Mucosa of descending colon (tissue), 3 donors: Measurements from ENCODE around the gene CHRNA3. TPM values are rescaled to one million over a fixed set of nuclear protein-coding genes. Genes with fewer than 3 reads are reported as not detected.

ENCODE experiments used
- ATAC-seq: fragments of 200-7000 bp; cut with Tn5 transposase; one replicate; pipeline ENCODE4 v1.9.1; 2020; ENCODE audit warnings: mild to moderate bottlenecking, moderate library complexity
- DNase-seq, 3 donors: peaks; one replicate each; pipeline ENCODE4 v3.0.0-alpha.2; 2020
- H3K36me3 ChIP-seq: fragments of 200-600 bp; one replicate; pipeline ENCODE4 v1.8.0; 2021; ENCODE audit warnings: low read depth, mild to moderate bottlenecking
- H3K4me1 ChIP-seq: fragments of 200-600 bp; one replicate; pipeline ENCODE4 v1.8.0; 2021; ENCODE audit warnings: low read depth, mild to moderate bottlenecking
- H3K4me3 ChIP-seq: fragments of 200-600 bp; one replicate; pipeline ENCODE4 v1.8.0; 2021; ENCODE audit warnings: mild to moderate bottlenecking
- H3K9me3 ChIP-seq: fragments of 200-600 bp; one replicate; pipeline ENCODE4 v1.8.0; 2021; ENCODE audit warnings: mild to moderate bottlenecking
- CTCF ChIP-seq: fragments of 200-600 bp; IDR thresholded peaks from one replicate; pipeline ENCODE4 v1.8.0; 2022; ENCODE audit warnings: antibody characterized with exemption, mild to moderate bottlenecking
- intact Hi-C, 2 donors: fragments of 100-400 bp; cut with DNase I in 1 of 2; cut with micrococcal nuclease in 1 of 2; formaldehyde crosslinking; loops; one replicate each; pipeline versions ENCODE4 v1.11.0 to v1.11.1; 2022; cut with DNase I, micrococcal nuclease
- total RNA-seq, 3 donors: library from RNA; stranded (reverse); fragmentation: NEBNext Ultra II Directional in 2 of 3; extraction: Animal tissue kit (Norgen Biotek cat#: 25700) in 2 of 3; gene quantifications; one replicate each; pipeline versions ENCODE4 v1.2.1 to v1.2.4, GENCODE V29; 2021 to 2023
- donor health status: DM: no; HTN: no; CAD: no; lungs with moderate emphysema.
- donor health status: DM: no; HTN: no; CAD: no.
- donor health status: DM: no; HTN: yes; CAD: no.

Gene CHRNA3
- total RNA-seq, 3 donors from 2014 or later = 1.9 to 13.9 (median 4.8) TPM

GRCh38 chr15:78629031-78629715 lies 8.4 kb upstream of the CHRNA3 start:
- Histone ChIP-seq H3K4me3 (no peak overlapping the region), H3K36me3 (no peaks in the 10 kb centered on the region), H3K9me3 (no peaks in the 10 kb centered on the region), H3K4me1 (no peaks in the 10 kb centered on the region)
- TF ChIP-seq CTCF = no peak
- no peak for DNase-seq
- no peak for ATAC-seq
- intact Hi-C loops = no loop called here

- Histone ChIP-seq H3K36me3 (no peaks in the 10 kb centered on the region), H3K4me3 (no peak overlapping the region), H3K4me1 (no peaks in the 10 kb centered on the region), H3K9me3 (no peaks in the 10 kb centered on the region)
- DNase-seq (no peak), ATAC-seq (no peak)
- intact Hi-C loops = no loop called here
- TF ChIP-seq CTCF = no peak
Observed at GRCh38 chr15:78628227-78628626, 7.4 kb upstream of the CHRNA3 start.

GRCh38 chr15:78627348-78627747 lies 6.6 kb upstream of the CHRNA3 start:
- no peak for ATAC-seq
- intact Hi-C loops = no loop called here

GRCh38 chr15:78626381-78626995 lies 5.7 kb upstream of the CHRNA3 start:
- H3K36me3 ChIP-seq = no peaks in the 10 kb centered on the region
- DNase-seq (no peak), ATAC-seq (no peak)
- H3K4me1 ChIP-seq = no peaks in the 10 kb centered on the region
- TF ChIP-seq CTCF = no peak
- intact Hi-C loops = no loop called here
- no peaks in the 10 kb centered on the region for H3K9me3 ChIP-seq
- H3K4me3 ChIP-seq = no peak overlapping the region

More at GRCh38 chr15:78627348-78627747, 6.6 kb upstream of the CHRNA3 start:
- no peak for DNase-seq
- Histone ChIP-seq H3K4me3 (no peak overlapping the region), H3K9me3 (no peaks in the 10 kb centered on the region), H3K4me1 (no peaks in the 10 kb centered on the region), H3K36me3 (no peaks in the 10 kb centered on the region)
- no peak for TF ChIP-seq CTCF

- intact Hi-C loops = no loop called here
- H3K36me3 ChIP-seq = no peaks in the 10 kb centered on the region
- no peak for TF ChIP-seq CTCF
- DNase-seq (no peak), ATAC-seq (no peak)
- no peaks in the 10 kb centered on the region for H3K9me3 ChIP-seq
- H3K4me1 ChIP-seq = peaks cover 5% of the 10 kb centered on the region
- no peak overlapping the region for H3K4me3 ChIP-seq
Observed at GRCh38 chr15:78625606-78626280, 4.9 kb upstream of the CHRNA3 start.
